K562 (cell line): ENCODE data around the gene OBSCN. TPM values are rescaled to one million over a fixed set of nuclear protein-coding genes. Genes with fewer than 3 reads are reported as not detected.
A peak's percentile ranks its signal among the peaks of the same experiment; 100 is the strongest.
"Not testable (repeated sequence)": the region's sequence is repeated elsewhere in the genome, so short reads cannot be mapped to it uniquely, and the experiment has no call there.

Experiments
- ATAC-seq: fragments of 200-7000 bp; cut with Tn5 transposase; 3 replicates; pipeline ENCODE4 v1.9.1; 2020; ENCODE audit warnings: moderate library complexity
- BruUV-seq: library from RNA; stranded (reverse); fragments of 400-500 nt; replicated peaks from 2 replicates; lab custom pipeline; 2021; lab: Mats Ljungman, UMichigan
- CTCF ChIA-PET: fragments of 300-600 bp; formaldehyde crosslinking; extraction: SDS; loops from one replicate; lab custom pipeline; 2021; ENCODE audit warnings: low intra/inter-chr PET ratio; lab: Yijun Ruan, JAX
- POLR2A ChIA-PET: fragments of 300-600, 350-650 bp; sonication (Branson Sonifier 250); formaldehyde crosslinking; extraction: SDS; loops from one replicate; lab custom pipeline; 2021; ENCODE audit warnings: antibody characterized with exemption, inconsistent platforms; lab: Yijun Ruan, JAX
- DNase-seq, 4 experiments: peaks; one replicate each; pipeline versions ENCODE4 v3.0.0 to v3.0.0-alpha.2; 2011 to 2018; ENCODE audit warnings: low spot score in 3 of 4, mixed read lengths in 3 of 4; ENCODE audit errors: extremely low read depth in 1 of 4
- FAIRE-seq: peaks from 2 replicates; lab custom pipeline; 2011; peaks lifted over from hg19 to GRCh38; lab: Jason Lieb, UNC
- H2AFZ ChIP-seq: 2 replicates; pipeline ENCODE4 v1.6.0; 2011; ENCODE audit warnings: low read depth, low read length, control low read depth, inconsistent platforms
- H3K27ac ChIP-seq: fragments of 200-600 bp; 3 replicates; pipeline ENCODE4 v1.8.0; 2011; ENCODE audit warnings: low read depth, mild to moderate bottlenecking, control low read depth, inconsistent platforms, low read length, moderate library complexity, mixed read lengths; ENCODE audit errors: extremely low read depth
- H3K27me3 ChIP-seq, 2 experiments: fragments of 300-600 bp in 1 of 2; 2 replicates in 1 of 2; 3 replicates in 1 of 2; pipeline versions ENCODE4 v1.6.0 to v1.8.0; 2011; ENCODE audit warnings: inconsistent platforms in 2 of 2, low read length in 2 of 2, mild to moderate bottlenecking in 1 of 2, mixed read lengths in 1 of 2, moderate library complexity in 1 of 2; ENCODE audit not compliant: control insufficient read depth in 2 of 2, insufficient read depth in 2 of 2
- H3K36me3 ChIP-seq: fragments of 300-600 bp; 3 replicates; pipeline ENCODE4 v1.8.0; 2011; ENCODE audit warnings: mild to moderate bottlenecking, low read length, inconsistent platforms; ENCODE audit not compliant: control insufficient read depth, insufficient read depth
- H3K4me1 ChIP-seq, 2 experiments: fragments of 200-600 bp in 1 of 2; replicated peaks in 1 of 2; 2 replicates in 1 of 2; 3 replicates in 1 of 2; pipeline versions ENCODE4 v1.5.1 to v1.8.0; 2011; ENCODE audit warnings: inconsistent platforms in 2 of 2, low read length in 2 of 2, mild to moderate bottlenecking in 1 of 2, mixed read lengths in 1 of 2, moderate library complexity in 1 of 2; ENCODE audit not compliant: control insufficient read depth in 2 of 2, insufficient read depth in 2 of 2
- H3K4me2 ChIP-seq: 2 replicates; pipeline ENCODE4 v1.6.1; 2011; ENCODE audit warnings: low read length, control low read depth, inconsistent platforms, mixed read lengths; ENCODE audit not compliant: insufficient read depth
- H3K4me3 ChIP-seq: fragments of 200-600 bp; sonication (generic), shearing (Covaris generic); 2 replicates; pipeline ENCODE4 v1.5.1; 2016; ENCODE audit warnings: control low read depth, inconsistent platforms
- H3K79me2 ChIP-seq: fragments of 200-600 bp; 3 replicates; pipeline ENCODE4 v1.8.0; 2011; ENCODE audit warnings: low read length, inconsistent platforms; ENCODE audit not compliant: control insufficient read depth, insufficient read depth
- H3K9ac ChIP-seq, 2 experiments: 2 replicates each; pipeline versions ENCODE4 v1.6.0 to v1.6.1; 2011; ENCODE audit warnings: low read depth in 2 of 2, low read length in 2 of 2, control low read depth in 1 of 2, inconsistent platforms in 1 of 2, mild to moderate bottlenecking in 1 of 2, mixed read lengths in 1 of 2; ENCODE audit not compliant: insufficient read depth in 1 of 2
- H3K9me1 ChIP-seq: one replicate; pipeline ENCODE4 v1.6.0; 2011; ENCODE audit warnings: inconsistent platforms, mild to moderate bottlenecking, low read length, moderate library complexity; ENCODE audit not compliant: control insufficient read depth, insufficient read depth
- H3K9me3 ChIP-seq: replicated peaks from 2 replicates; pipeline ENCODE4 v1.5.1; 2011; ENCODE audit warnings: low read depth, low read length, inconsistent platforms; ENCODE audit not compliant: control insufficient read depth, insufficient read depth
- H4K20me1 ChIP-seq: replicated peaks from 2 replicates; pipeline ENCODE4 v1.6.1; 2011; ENCODE audit warnings: low read length, inconsistent platforms, mixed read lengths; ENCODE audit not compliant: control insufficient read depth, insufficient read depth
- CBX3 ChIP-seq, 2 experiments: IDR thresholded peaks; 1 replicate in 1 of 2; 2 replicates in 1 of 2; pipeline ENCODE4 v1.6.1; 2012; ENCODE audit warnings: inconsistent platforms in 2 of 2, low read length in 2 of 2, borderline replicate concordance in 1 of 2, control low read depth in 1 of 2
- TRIM28 ChIP-seq: fragments of 450-650 bp; IDR thresholded peaks from 2 replicates; pipeline ENCODE4 v1.6.1; 2017
- ZNF445 ChIP-seq: fragments of 250-450 bp; sonication (Bioruptor Pico); IDR thresholded peaks from 2 replicates; pipeline ENCODE4 v1.4.0; 2020; ENCODE audit warnings: low read depth, mild to moderate bottlenecking, moderate library complexity
- WGBS: fragments of 100-300 bp; shearing (Covaris generic); methylation state at CpG from one replicate; pipeline ENCODE4 v1.1.6; 2016; ENCODE audit warnings: low coverage, mixed read lengths; ENCODE audit not compliant: insufficient coverage; ENCODE audit errors: missing lambda C conversion rate; 5-methylcytosine and 5-hydroxymethylcytosine counted together
- in situ Hi-C: fragments of 300-500 bp; cut with MboI; formaldehyde crosslinking; loops from 4 replicates; pipeline ENCODE4 v1.15.0; 2018; ENCODE audit warnings: inconsistent platforms, mixed read lengths
- intact Hi-C: fragments of 100-400 bp; cut with micrococcal nuclease; formaldehyde crosslinking; loops from 2 replicates; pipeline ENCODE4 v1.14.2; 2022
- polyA plus RNA-seq, 8 experiments: library from polyadenylated mRNA; depleted of rRNA in 4 of 8; stranded (reverse) in 5 of 8; unstranded in 3 of 8; fragments of >200 nt; fragmentation: Nextera tagmentation in 2 of 8; fragmentation: Illumina TruSeq in 1 of 8; extraction: Ambion mirVana in 2 of 8; extraction: Trizol in 1 of 8; gene quantifications; 2 replicates each; pipeline versions ENCODE4 v1.2.1 to v1.2.3, GENCODE V29; 2011 to 2014; ENCODE audit warnings: inconsistent platforms in 1 of 8, missing spikeins in 1 of 8
- total RNA-seq, 7 experiments: library from RNA; depleted of rRNA in 6 of 7; stranded (reverse); fragments of >200 nt in 6 of 7; fragmentation: Illumina TruSeq in 2 of 7; extraction: Trizol in 2 of 7; gene quantifications; 2 replicates each; pipeline versions ENCODE4 v1.2.1 to v1.2.3, GENCODE V29; 2011 to 2021; ENCODE audit warnings: low replicate concordance in 1 of 7
- TF ChIP-seq, protein P1 (sequence below): fragments of 450-650 bp; IDR thresholded peaks from 2 replicates; pipeline ENCODE4 v1.6.1; 2018; ENCODE audit warnings: mild to moderate bottlenecking, low read depth; ENCODE audit not compliant: partially characterized antibody

Gene OBSCN
- total and polyA plus RNA-seq, 9 of the 15 experiments (the other 6 are each of a cell fraction or from before 2014, with no cell fraction given): 0.18 to 19.7 (median 3.6) TPM

DNA sequence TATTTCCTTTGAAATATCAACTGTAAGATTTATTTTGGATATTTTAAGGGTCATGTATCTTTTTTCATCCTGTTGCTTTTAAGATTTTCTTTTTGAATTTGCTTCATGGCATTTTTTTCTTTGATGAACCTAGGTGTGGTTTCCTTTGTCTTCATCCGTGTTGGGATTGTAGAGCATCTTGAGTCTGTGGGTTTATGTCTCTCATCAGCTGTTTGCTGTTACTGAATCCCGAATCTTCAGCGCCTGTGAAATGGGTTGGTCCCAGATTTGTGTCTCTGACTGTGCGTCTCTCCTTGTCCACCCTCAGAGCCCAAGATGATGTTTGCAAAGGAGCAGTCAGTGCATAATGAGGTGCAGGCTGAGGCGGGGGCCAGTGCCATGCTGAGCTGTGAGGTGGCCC lies 36.1 kb downstream of the OBSCN start:
- H3K79me2 ChIP-seq, CTCF ChIA-PET, H2AFZ ChIP-seq, H3K4me1 ChIP-seq, H3K36me3 ChIP-seq, H3K4me2 ChIP-seq, intact Hi-C loops, FAIRE-seq, H3K9ac ChIP-seq, H4K20me1 ChIP-seq, H3K27ac ChIP-seq, H3K4me3 ChIP-seq, in situ Hi-C loops, H3K27me3 ChIP-seq, BruUV-seq, DNase-seq, ATAC-seq, H3K9me1 ChIP-seq: not testable (repeated sequence)
- 18% methylated on average over 5 of the region's 5 CpGs for WGBS
- POLR2A ChIA-PET: interaction anchor here (1.5 kb wide), 1 partner anchor 16 kb away, joined by 3 read pairs; no protein-coding TSS in a partner anchor
- TF ChIP-seq CBX3 (IDR thresholded peaks at IDR 0.05; ENCODE audit: borderline replicate concordance in 1 of 2, low read length in 2 of 2) (peak in 1 of 2 experiments; percentile 73; a peak in 1 of 3 replicates), TRIM28 (peak; percentile 43; the same call in 1 of the 2 replicates), ZNF445 (CRISPR knock-in tag) (peak; percentile 83; the same call in 1 of the 2 replicates)
- TF ChIP-seq, protein P1, sequence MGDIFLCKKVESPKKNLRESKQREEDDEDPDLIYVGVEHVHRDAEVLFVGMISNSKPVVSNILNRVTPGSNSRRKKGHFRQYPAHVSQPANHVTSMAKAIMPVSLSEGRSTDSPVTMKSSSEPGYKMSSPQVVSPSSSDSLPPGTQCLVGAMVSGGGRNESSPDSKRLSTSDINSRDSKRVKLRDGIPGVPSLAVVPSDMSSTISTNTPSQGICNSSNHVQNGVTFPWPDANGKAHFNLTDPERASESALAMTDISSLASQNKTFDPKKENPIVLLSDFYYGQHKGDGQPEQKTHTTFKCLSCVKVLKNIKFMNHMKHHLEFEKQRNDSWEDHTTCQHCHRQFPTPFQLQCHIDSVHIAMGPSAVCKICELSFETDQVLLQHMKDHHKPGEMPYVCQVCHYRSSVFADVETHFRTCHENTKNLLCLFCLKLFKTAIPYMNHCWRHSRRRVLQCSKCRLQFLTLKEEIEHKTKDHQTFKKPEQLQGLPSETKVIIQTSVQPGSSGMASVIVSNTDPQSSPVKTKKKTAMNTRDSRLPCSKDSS: peak; percentile 28
- peaks cover 23% of the 10 kb centered on the region for H3K9me3 ChIP-seq
